Duodenal mucosa (tissue), 2 donors: Measurements from ENCODE around the gene C14orf119.

Source experiments
- H3K27ac ChIP-seq: one replicate; pipeline ENCODE4 v1.7.0; 2013; ENCODE audit warnings: low read depth, low read length
- H3K27me3 ChIP-seq, 2 donors: one replicate each; pipeline ENCODE4 v1.7.0; 2013; ENCODE audit warnings: low read length in 2 of 2, control low read depth in 1 of 2; ENCODE audit not compliant: insufficient read depth in 2 of 2, control insufficient read depth in 1 of 2
- H3K36me3 ChIP-seq, 2 donors: one replicate each; pipeline ENCODE4 v1.7.0; 2013; ENCODE audit warnings: low read length in 2 of 2, control low read depth in 1 of 2; ENCODE audit not compliant: insufficient read depth in 2 of 2, control insufficient read depth in 1 of 2
- H3K4me1 ChIP-seq, 2 donors: one replicate each; pipeline ENCODE4 v1.7.0; 2013; ENCODE audit warnings: low read length in 2 of 2, control low read depth in 1 of 2; ENCODE audit not compliant: insufficient read depth in 2 of 2, control insufficient read depth in 1 of 2
- H3K4me3 ChIP-seq, 2 donors: one replicate each; pipeline ENCODE4 v1.7.0; 2013; ENCODE audit warnings: low read length in 2 of 2, low read depth in 1 of 2
- H3K9ac ChIP-seq, 2 donors: one replicate each; pipeline ENCODE4 v1.7.0; 2013; ENCODE audit warnings: low read length in 2 of 2, low read depth in 1 of 2
- H3K9me3 ChIP-seq, 2 donors: one replicate each; pipeline ENCODE4 v1.7.0; 2013; ENCODE audit warnings: low read length in 2 of 2, control low read depth in 1 of 2; ENCODE audit not compliant: control insufficient read depth in 1 of 2

The C14orf119 gene

DNA sequence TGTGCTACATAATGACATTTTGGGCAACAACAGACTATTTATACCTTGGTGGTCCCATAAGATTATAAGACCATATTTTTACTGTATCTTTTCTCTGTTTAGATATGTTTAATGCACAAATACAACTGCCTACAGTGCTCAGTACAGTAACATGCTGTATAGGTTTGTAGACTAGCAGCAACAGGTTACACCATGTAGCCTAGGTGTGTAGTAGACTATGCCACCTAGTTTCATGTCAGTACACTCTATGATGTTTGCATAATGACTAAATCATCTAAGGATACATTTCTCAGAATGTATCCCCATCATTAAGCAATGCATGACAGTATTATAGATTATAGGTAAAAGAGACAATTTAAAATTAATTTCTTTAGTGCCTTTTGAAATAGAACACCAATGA lies 54.4 kb downstream of the C14orf119 start:
- peaks cover 12 to 18% of the 10 kb centered on the region in 2 donors for H3K4me1 ChIP-seq
- no peak overlapping the region for H3K9ac ChIP-seq
- no peak overlapping the region for H3K27ac ChIP-seq
- H3K27me3 ChIP-seq = no peaks in the 10 kb centered on the region
- no peak overlapping the region for H3K4me3 ChIP-seq
- H3K36me3 ChIP-seq = peaks cover 0 to 9% of the 10 kb centered on the region in 2 donors
- H3K9me3 ChIP-seq = no peaks in the 10 kb centered on the region
